BLaER1 treated with 17β-estradiol and CSF1 and Interleukin-3, amounts not matched to agents 10 nM and 100 nM (cell line): ENCODE data around the gene MAN2A2.
"Not testable (repeated sequence)": the region's sequence is repeated elsewhere in the genome, so short reads cannot be mapped to it uniquely, and the experiment has no call there.

Experiments
- H3K27ac ChIP-seq, 11 experiments: shearing (Covaris generic); formaldehyde crosslinking; 2 replicates each; pipeline ENCODE4 v1.8.1; 2022
- H3K27me3 ChIP-seq, 11 experiments: shearing (Covaris generic); formaldehyde crosslinking; 2 replicates each; pipeline ENCODE4 v1.8.1; 2022
- H3K36me3 ChIP-seq, 11 experiments: shearing (Covaris generic); formaldehyde crosslinking; 2 replicates each; pipeline ENCODE4 v1.8.1; 2022
- H3K4me1 ChIP-seq, 10 experiments: shearing (Covaris generic); formaldehyde crosslinking; 2 replicates each; pipeline ENCODE4 v1.8.1; 2022
- H3K4me2 ChIP-seq, 11 experiments: shearing (Covaris generic); formaldehyde crosslinking; 2 replicates each; pipeline ENCODE4 v1.8.1; 2022
- H3K4me3 ChIP-seq, 10 experiments: shearing (Covaris generic); formaldehyde crosslinking; 2 replicates each; pipeline ENCODE4 v1.8.1; 2022
- H3K9ac ChIP-seq, 11 experiments: shearing (Covaris generic); formaldehyde crosslinking; 2 replicates each; pipeline ENCODE4 v1.8.1; 2022
- H3K9me3 ChIP-seq, 11 experiments: shearing (Covaris generic); formaldehyde crosslinking; replicated peaks in 1 of 11; 2 replicates each; pipeline ENCODE4 v1.8.1; 2022
- H4K20me1 ChIP-seq, 11 experiments: shearing (Covaris generic); formaldehyde crosslinking; 2 replicates each; pipeline ENCODE4 v1.8.1; 2022
- Cebpa-rat ChIP-seq, 11 experiments: shearing (Covaris generic); IDR thresholded peaks; 2 replicates each; pipeline ENCODE4 v1.8.1; 2022

The MAN2A2 gene

GRCh38 chr15:90873998-90874605, 29.0 kb upstream of the MAN2A2 start:
- peak overlapping the region in 5 of 10 experiments; percentile 13 to 98 (median 96); a peak in 9 of 20 replicates for H3K4me3 ChIP-seq
- H3K27ac ChIP-seq, result peak overlapping the region in 9 of 11 experiments; percentile 6 to 95 (median 55); a peak in 15 of 22 replicates
- peaks cover 31 to 55% (median 41%) of the 10 kb centered on the region in 11 experiments for H3K36me3 ChIP-seq
- peak in 8 of 11 experiments; percentile 16 to 62 (median 38); a peak in 6 of 22 replicates for TF ChIP-seq Cebpa-rat (IDR thresholded peaks at IDR 0.05)
- peaks cover 37 to 60% (median 53%) of the 10 kb centered on the region in 10 experiments for H3K4me1 ChIP-seq
- H4K20me1 ChIP-seq, result peaks cover 29 to 72% (median 45%) of the 10 kb centered on the region in 11 experiments; a peak in 20 of 22 replicates
- H3K9me3 ChIP-seq, result no peaks in the 10 kb centered on the region
- H3K27me3 ChIP-seq, result no peaks in the 10 kb centered on the region
- peak overlapping the region; percentile 20 to 99 (median 95); a peak in 19 of 22 replicates for H3K9ac ChIP-seq
- H3K4me2 ChIP-seq, result peak overlapping the region; percentile 88 to 100 (median 99)

DNA sequence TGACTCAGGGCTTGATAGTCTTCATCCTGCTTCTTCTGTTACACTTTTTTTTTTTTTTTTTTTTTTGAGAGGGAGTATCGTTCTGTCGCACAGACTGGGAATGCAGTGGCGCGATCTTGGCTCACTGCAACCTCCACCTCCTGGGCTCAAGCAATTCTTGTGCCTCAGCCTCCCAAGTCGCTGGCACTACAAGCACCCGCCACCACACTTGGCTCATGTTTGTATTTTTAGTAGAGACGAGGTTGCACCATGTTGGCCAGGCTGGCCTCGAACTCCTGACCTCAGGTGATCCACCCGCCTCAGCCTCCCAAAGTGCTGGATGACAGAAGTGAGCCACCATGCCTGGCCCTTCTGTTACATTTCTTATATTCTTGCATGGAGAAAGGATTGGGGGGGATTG, 28.1 kb upstream of the MAN2A2 start:
- H3K4me1 ChIP-seq, result peaks cover 28 to 54% (median 45%) of the 10 kb centered on the region in 10 experiments
- not testable (repeated sequence) for H3K27me3 ChIP-seq, H3K9me3 ChIP-seq, H3K4me3 ChIP-seq
- H3K36me3 ChIP-seq, result peaks cover 40 to 64% (median 50%) of the 10 kb centered on the region in 11 experiments
- peak overlapping the region in 3 of 11 experiments; percentile 10 to 22 (median 19); a peak in 1 of 22 replicates for H3K9ac ChIP-seq
- 0 out of 22 replicates have a peak overlapping the region, but pooled peaks of 1 of the 11 experiments have one; percentile 3 for H3K27ac ChIP-seq
- peaks cover 29 to 80% (median 45%) of the 10 kb centered on the region in 11 experiments; a peak in 20 of 22 replicates for H4K20me1 ChIP-seq
- H3K4me2 ChIP-seq, result peak overlapping the region in 6 of 11 experiments; percentile 3 to 100 (median 48); a peak in 6 of 22 replicates

GRCh38 chr15:90875549-90875981, 27.5 kb upstream of the MAN2A2 start:
- Histone ChIP-seq H3K4me2 (peak overlapping the region in 7 of 11 experiments; percentile 3 to 100 (median 8); a peak in 5 of 22 replicates), H3K4me1 (peaks cover 22 to 52% (median 41%) of the 10 kb centered on the region in 10 experiments), H3K9ac (peak overlapping the region in 3 of 11 experiments; percentile 10 to 19 (median 18); a peak in 3 of 22 replicates), H4K20me1 (peaks cover 29 to 86% (median 45%) of the 10 kb centered on the region in 11 experiments; a peak in 20 of 22 replicates), H3K27ac (0 out of 22 replicates have a peak overlapping the region, but pooled peaks of 2 of the 11 experiments have one; percentile 2 to 3), H3K4me3 (no peak overlapping the region), H3K27me3 (no peaks in the 10 kb centered on the region), H3K9me3 (no peaks in the 10 kb centered on the region), H3K36me3 (peaks cover 46 to 70% (median 56%) of the 10 kb centered on the region in 11 experiments)
- no peak for TF ChIP-seq Cebpa-rat (IDR thresholded peaks at IDR 0.05)

GRCh38 chr15:90876046-90876445, 27.1 kb upstream of the MAN2A2 start:
- no peak overlapping the region for H3K4me3 ChIP-seq
- peak overlapping the region in 2 of 11 experiments; percentile 10 to 18; a peak in 2 of 22 replicates for H3K9ac ChIP-seq
- no peaks in the 10 kb centered on the region for H3K9me3 ChIP-seq
- peaks cover 51 to 75% (median 60%) of the 10 kb centered on the region in 11 experiments for H3K36me3 ChIP-seq
- peak overlapping the region in 4 of 11 experiments; percentile 3 to 100 (median 48); a peak in 2 of 22 replicates for H3K4me2 ChIP-seq
- H3K4me1 ChIP-seq, result peaks cover 21 to 48% (median 37%) of the 10 kb centered on the region in 10 experiments
- TF ChIP-seq Cebpa-rat (IDR thresholded peaks at IDR 0.05), result no peak
- H3K27me3 ChIP-seq, result no peaks in the 10 kb centered on the region
- H4K20me1 ChIP-seq, result peaks cover 29 to 91% (median 45%) of the 10 kb centered on the region in 11 experiments; a peak in 20 of 22 replicates
- H3K27ac ChIP-seq, result no peak overlapping the region

DNA sequence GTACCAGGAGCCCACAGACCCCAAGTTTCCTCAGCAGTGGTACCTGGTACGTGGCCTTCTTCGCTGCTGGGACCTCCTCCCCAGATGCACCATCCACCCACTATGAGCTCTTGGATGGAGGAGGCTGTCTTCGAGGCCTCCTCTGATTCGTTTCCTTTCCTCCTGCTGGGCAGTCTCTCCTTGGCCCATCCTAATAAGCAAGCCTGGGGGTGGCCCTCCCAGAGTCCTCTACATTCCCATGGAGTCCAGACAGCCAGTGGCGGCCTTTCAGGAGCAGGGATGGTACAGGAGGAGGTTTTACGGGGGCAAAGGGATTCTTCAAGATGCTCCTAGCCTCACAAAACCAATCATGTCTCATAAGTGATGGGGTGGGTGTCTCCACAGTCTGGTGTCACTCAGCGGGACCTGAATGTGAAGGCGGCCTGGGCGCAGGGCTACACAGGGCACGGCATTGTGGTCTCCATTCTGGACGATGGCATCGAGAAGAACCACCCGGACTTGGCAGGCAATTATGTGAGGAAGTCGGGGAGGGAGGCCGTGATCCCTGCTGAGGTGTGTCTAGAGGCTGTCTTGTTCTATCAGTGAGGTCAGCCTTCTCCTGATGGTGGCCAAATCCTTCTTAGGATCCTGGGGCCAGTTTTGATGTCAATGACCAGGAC, 26.5 kb upstream of the MAN2A2 start:
- H3K4me3 ChIP-seq, result no peak overlapping the region
- H3K4me2 ChIP-seq, result no peak overlapping the region
- peaks cover 21 to 47% (median 38%) of the 10 kb centered on the region in 10 experiments for H3K4me1 ChIP-seq
- H4K20me1 ChIP-seq, result peaks cover 29 to 97% (median 45%) of the 10 kb centered on the region in 11 experiments; a peak in 20 of 22 replicates
- no peak overlapping the region for H3K9ac ChIP-seq
- no peaks in the 10 kb centered on the region for H3K9me3 ChIP-seq
- no peak for TF ChIP-seq Cebpa-rat (IDR thresholded peaks at IDR 0.05)
- H3K27ac ChIP-seq, result no peak overlapping the region
- H3K36me3 ChIP-seq, result peaks cover 57 to 81% (median 66%) of the 10 kb centered on the region in 11 experiments
- no peaks in the 10 kb centered on the region for H3K27me3 ChIP-seq

DNA sequence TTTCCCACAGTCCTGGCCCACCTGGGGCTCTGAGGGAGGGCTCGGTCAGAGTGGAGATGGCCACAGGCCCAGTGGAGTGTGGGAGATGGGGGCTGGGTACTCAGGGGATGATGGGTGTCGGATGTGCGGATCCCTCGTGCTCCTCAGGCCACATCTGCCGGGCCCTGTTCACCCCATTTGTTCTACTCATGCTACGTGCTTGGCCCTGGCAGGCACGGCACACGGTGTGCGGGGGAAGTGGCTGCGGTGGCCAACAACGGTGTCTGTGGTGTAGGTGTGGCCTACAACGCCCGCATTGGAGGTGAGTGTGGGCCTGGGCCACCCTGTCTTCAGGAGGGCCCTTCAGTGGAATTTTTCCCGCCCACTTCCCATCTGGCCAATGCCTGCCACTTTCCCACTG, 25.8 kb upstream of the MAN2A2 start:
- H3K4me2 ChIP-seq, result no peak overlapping the region
- H3K9ac ChIP-seq, result no peak overlapping the region
- H3K4me1 ChIP-seq, result peaks cover 27 to 49% (median 38%) of the 10 kb centered on the region in 10 experiments
- H3K27me3 ChIP-seq, result no peaks in the 10 kb centered on the region
- peaks cover 63 to 87% (median 73%) of the 10 kb centered on the region in 11 experiments for H3K36me3 ChIP-seq
- H3K9me3 ChIP-seq, result no peaks in the 10 kb centered on the region
- peaks cover 22 to 98% (median 40%) of the 10 kb centered on the region in 11 experiments; a peak in 20 of 22 replicates for H4K20me1 ChIP-seq
- H3K4me3 ChIP-seq, result no peak overlapping the region
- no peak for TF ChIP-seq Cebpa-rat (IDR thresholded peaks at IDR 0.05)
- H3K27ac ChIP-seq, result no peak overlapping the region

- H3K9ac ChIP-seq, result 0 out of 22 replicates have a peak overlapping the region, but pooled peaks of 1 of the 11 experiments have one; percentile 11
- no peak overlapping the region for H3K27ac ChIP-seq
- H3K4me2 ChIP-seq, result no peak overlapping the region
- H3K9me3 ChIP-seq, result no peaks in the 10 kb centered on the region
- H3K36me3 ChIP-seq, result peaks cover 69 to 94% (median 78%) of the 10 kb centered on the region in 11 experiments
- H3K4me3 ChIP-seq, result no peak overlapping the region
- peaks cover 16 to 92% (median 33%) of the 10 kb centered on the region in 11 experiments; a peak in 20 of 22 replicates for H4K20me1 ChIP-seq
- no peaks in the 10 kb centered on the region for H3K27me3 ChIP-seq
- peaks cover 29 to 49% (median 37%) of the 10 kb centered on the region in 10 experiments for H3K4me1 ChIP-seq
- no peak for TF ChIP-seq Cebpa-rat (IDR thresholded peaks at IDR 0.05)
These were observed 25.1 kb upstream of the MAN2A2 start for GRCh38 chr15:90877996-90878395.

- no peak for TF ChIP-seq Cebpa-rat (IDR thresholded peaks at IDR 0.05)
- peaks cover 9 to 86% (median 26%) of the 10 kb centered on the region in 11 experiments; a peak in 20 of 22 replicates for H4K20me1 ChIP-seq
- H3K27me3 ChIP-seq, result no peaks in the 10 kb centered on the region
- peaks cover 29 to 49% (median 37%) of the 10 kb centered on the region in 10 experiments for H3K4me1 ChIP-seq
- no peak overlapping the region for H3K4me3 ChIP-seq
- H3K27ac ChIP-seq, result no peak overlapping the region
- no peak overlapping the region for H3K9ac ChIP-seq
- H3K4me2 ChIP-seq, result no peak overlapping the region
- peaks cover 69 to 94% (median 78%) of the 10 kb centered on the region in 11 experiments for H3K36me3 ChIP-seq
- H3K9me3 ChIP-seq, result no peaks in the 10 kb centered on the region
These were observed 24.4 kb upstream of the MAN2A2 start for GRCh38 chr15:90878660-90879059.
